ENCODE measurements around the gene DPT.

The DPT gene

GRCh38 chr1:168656485-168656884, 72.5 kb downstream of the DPT start:
- DNase-seq (ENCODE audit: low read depth) = no peak

- DNase-seq (ENCODE audit: low read depth) = no peak
Measured at GRCh38 chr1:168654198-168654915, 74.6 kb downstream of the DPT start.

- no peak for DNase-seq (ENCODE audit: low read depth)
Measured at GRCh38 chr1:168653567-168653966, 75.4 kb downstream of the DPT start.

- no peak for DNase-seq (ENCODE audit: low read depth)
Measured at GRCh38 chr1:168645721-168646120, 83.3 kb downstream of the DPT start.
